GM12874 (cell line): ENCODE results near the gene TNRC6C.

Experiments
- TF ChIP-seq, protein P1 (sequence below): IDR thresholded peaks from 2 replicates; pipeline ENCODE4 v1.5.1; 2011; ENCODE audit warnings: low read depth, mild to moderate bottlenecking, control low read depth, low read length, moderate library complexity; ENCODE audit not compliant: insufficient read depth

The TNRC6C gene

DNA sequence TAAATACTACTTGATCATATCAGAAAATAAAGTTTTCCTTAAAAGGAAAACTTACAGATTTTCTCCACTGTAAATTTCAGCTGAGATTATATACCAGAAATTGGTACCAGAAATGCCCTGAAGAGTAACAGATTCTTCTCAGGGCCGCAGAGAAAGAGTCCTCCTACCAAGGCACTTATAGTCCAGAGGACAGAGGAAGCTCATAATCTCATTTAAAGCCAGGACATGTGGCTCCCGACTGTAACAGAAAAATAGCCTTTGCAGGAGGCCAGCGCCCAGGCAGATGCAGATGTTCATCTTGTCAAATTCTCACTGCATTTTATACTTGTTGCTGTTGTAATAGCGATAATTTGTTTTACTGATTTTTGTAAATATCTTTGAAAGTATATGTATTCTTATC is 43.7 kb downstream of the TNRC6C start:
- TF ChIP-seq, protein P1, sequence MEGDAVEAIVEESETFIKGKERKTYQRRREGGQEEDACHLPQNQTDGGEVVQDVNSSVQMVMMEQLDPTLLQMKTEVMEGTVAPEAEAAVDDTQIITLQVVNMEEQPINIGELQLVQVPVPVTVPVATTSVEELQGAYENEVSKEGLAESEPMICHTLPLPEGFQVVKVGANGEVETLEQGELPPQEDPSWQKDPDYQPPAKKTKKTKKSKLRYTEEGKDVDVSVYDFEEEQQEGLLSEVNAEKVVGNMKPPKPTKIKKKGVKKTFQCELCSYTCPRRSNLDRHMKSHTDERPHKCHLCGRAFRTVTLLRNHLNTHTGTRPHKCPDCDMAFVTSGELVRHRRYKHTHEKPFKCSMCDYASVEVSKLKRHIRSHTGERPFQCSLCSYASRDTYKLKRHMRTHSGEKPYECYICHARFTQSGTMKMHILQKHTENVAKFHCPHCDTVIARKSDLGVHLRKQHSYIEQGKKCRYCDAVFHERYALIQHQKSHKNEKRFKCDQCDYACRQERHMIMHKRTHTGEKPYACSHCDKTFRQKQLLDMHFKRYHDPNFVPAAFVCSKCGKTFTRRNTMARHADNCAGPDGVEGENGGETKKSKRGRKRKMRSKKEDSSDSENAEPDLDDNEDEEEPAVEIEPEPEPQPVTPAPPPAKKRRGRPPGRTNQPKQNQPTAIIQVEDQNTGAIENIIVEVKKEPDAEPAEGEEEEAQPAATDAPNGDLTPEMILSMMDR: no peak

DNA sequence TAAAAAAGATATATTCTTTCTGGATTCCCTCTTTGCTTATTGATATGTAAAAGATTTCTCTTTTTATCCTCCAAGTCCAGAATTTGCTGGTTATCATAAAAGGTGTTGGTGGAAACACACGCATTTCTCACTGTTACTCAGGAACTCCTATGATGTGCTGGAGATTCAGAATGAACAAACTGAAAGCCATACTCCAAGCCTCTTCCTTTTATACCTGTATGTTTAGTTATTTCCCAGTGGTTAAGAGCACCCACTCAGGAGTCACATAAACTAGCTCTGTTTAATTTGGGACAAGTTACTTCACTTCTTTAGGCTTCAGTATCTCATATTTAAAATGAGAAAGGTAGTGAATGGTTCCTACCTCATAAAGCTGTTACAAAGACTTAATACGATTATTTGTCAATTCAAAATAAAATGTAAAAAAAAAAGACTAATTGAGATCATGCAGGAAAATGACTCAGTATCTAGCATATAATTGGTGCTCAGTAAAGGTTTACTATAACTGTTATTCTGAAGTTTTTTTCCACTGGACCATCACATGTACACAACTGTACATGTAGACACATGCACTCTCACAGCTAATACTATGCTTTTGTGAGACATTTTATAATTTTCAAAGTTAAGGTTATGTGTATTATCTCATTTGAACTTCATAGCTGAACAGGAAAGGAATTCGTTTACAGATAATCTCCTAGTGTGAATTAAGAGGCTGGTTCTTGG is 47.1 kb downstream of the TNRC6C start:
- TF ChIP-seq, protein P1: no peak

DNA sequence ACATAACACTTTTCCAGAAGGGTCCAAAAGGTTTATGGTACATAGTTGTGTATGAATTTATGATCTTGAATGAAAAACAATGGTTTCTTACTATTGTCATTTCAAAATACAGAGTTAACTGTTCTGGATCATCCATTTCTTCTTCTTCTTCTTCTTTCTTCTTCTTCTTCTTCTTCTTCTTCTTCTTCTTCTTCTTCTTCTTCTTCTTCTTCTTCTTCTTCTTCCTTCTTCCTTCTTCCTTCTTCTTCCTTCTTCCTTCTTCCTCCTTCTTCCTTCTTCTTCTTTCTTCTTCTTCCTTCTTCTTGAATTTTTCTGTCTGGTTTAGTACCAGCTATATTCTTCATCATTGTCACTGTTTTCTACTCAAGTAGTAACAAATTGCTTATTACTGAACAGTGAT is 47.8 kb downstream of the TNRC6C start:
- TF ChIP-seq, protein P1: no peak

DNA sequence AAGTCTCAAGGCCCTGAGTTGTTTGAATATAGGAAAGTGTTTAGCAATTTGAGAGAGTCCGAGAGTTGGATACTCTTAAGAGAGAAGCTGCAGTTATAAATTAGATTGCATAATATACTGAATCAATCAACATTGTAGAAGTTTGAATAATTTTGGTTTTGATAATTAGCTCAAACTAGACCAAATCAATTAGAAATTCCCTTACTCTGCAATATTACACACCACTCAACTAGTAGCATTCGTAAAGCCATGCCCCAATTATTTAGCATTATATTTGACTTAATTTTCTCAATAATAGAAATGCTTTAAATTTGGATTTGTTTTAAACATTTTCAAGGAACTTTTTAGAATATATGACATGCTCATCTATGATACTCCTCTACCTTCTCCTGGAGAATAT is 49.1 kb downstream of the TNRC6C start:
- TF ChIP-seq, protein P1: no peak

DNA sequence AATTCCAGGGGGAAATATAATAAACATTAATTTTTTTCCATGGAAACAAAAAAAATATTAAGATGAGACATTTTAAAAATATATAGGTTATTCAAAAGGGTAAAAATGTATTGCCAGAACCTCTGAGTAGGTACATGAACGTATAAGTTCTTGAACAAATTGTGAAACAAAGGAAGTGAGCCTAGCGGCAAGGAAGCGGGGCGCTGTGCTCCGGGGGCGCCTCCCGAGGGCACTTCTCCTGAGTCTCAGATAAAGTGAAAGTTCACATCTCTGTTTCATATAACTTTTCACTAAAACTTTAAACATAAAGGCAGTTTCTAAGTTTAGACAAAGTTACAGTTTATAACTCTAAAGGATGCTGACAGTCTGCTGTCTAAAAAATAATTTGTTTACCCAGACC is 52.3 kb downstream of the TNRC6C start:
- TF ChIP-seq, protein P1: no peak

DNA sequence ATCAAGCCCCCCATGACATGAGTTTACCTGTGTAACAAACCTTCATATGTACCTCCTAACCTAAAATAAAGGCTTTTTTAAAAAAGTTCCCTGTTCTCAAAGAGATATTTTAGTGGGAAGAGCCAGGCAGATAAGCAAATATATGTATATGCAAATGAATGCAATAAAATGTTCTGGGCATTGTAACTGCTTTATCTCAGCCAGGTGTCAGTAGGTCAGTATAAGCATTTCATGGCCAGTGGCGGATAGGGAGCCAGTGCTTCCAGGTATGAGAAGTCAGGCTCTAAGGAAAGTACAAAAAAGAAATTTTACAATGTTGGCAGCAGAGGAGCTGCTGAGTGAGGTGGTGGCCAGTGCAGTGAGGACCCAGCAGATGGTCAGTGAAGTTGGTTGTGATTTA is 53.9 kb downstream of the TNRC6C start:
- TF ChIP-seq, protein P1: no peak

DNA sequence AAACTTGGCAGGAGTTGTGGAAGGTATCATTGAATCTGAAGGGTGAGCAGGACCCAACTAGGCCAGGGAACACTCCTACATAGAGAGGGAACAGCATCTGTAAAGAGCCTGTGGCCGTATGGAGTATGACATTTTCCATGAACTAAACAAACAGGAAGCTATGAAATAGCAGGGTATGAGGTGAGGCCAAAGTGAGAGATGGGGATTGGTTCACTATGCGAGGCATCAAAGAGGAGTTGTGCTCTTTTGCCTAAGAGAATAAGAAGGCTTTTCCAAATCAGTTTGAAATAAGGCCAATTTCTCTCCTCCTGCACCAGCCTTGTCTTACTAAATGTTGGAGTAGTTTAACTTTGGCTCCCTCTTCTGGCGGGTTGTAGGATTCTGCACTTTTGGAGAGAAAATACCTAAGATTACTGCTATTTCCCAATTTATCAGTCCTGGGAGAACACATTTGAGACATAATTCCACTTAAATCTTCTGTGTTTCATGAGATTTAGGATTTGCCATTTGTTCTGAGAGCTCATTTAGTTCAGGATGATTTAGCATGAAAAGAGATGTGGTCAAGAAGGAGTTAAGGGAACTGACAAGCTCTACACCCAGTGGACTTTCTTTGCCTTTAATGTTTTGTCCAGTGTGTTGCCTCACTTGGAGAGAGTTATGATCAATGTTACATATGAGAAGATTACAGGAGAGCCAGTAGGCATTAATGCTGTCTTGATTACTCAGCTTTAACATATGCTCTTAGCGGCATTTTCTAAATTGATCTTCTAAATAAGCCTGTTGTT is 55.4 kb downstream of the TNRC6C start:
- TF ChIP-seq, protein P1: peak; percentile 56
